Measurements from ENCODE around the gene SLC9C1. TPM values are rescaled to one million over a fixed set of nuclear protein-coding genes. Genes with fewer than 3 reads are reported as not detected.
A peak's percentile ranks its signal among the peaks of the same experiment; 100 is the strongest.

Gene SLC9C1
- total RNA-seq, 1 donor from 2014 or later = 0.85 TPM

GRCh38 chr3:112129925-112130637 lies 163.9 kb downstream of the SLC9C1 start:
- DNase-seq = no peak

GRCh38 chr3:112128843-112129727 lies 164.9 kb downstream of the SLC9C1 start:
- DNase-seq = no peak

- DNase-seq = no peak
Observed at GRCh38 chr3:112127522-112128494, 166.2 kb downstream of the SLC9C1 start.

- no peak for DNase-seq
Observed at GRCh38 chr3:112126511-112126911, 167.5 kb downstream of the SLC9C1 start.

GRCh38 chr3:112124907-112125607 lies 169.0 kb downstream of the SLC9C1 start:
- DNase-seq = no peak

- DNase-seq = no peak
Observed at GRCh38 chr3:112123548-112123947, 170.5 kb downstream of the SLC9C1 start.

- DNase-seq = no peak
Observed at GRCh38 chr3:112122870-112123269, 171.1 kb downstream of the SLC9C1 start.

GRCh38 chr3:112121577-112122547 lies 172.2 kb downstream of the SLC9C1 start:
- no peak for DNase-seq

GRCh38 chr3:112119962-112120836 lies 173.8 kb downstream of the SLC9C1 start:
- no peak for DNase-seq

- DNase-seq = no peak
Observed at GRCh38 chr3:112117841-112118571, 176.0 kb downstream of the SLC9C1 start.

- no peak for DNase-seq
Observed at GRCh38 chr3:112117415-112117814, 176.6 kb downstream of the SLC9C1 start.

- peak; percentile 62 for DNase-seq
Observed at GRCh38 chr3:112116748-112117186, 177.2 kb downstream of the SLC9C1 start.

GRCh38 chr3:112115806-112116383 lies 178.1 kb downstream of the SLC9C1 start:
- no peak for DNase-seq

GRCh38 chr3:112115161-112115739 lies 178.8 kb downstream of the SLC9C1 start:
- no peak for DNase-seq

GRCh38 chr3:112114576-112115160 lies 179.3 kb downstream of the SLC9C1 start:
- no peak for DNase-seq

GRCh38 chr3:112111785-112112402 lies 182.1 kb downstream of the SLC9C1 start:
- DNase-seq = peak; percentile 84

GRCh38 chr3:112109322-112109721 lies 184.7 kb downstream of the SLC9C1 start:
- DNase-seq = no peak

All from dermis blood vessel endothelial cell (primary cell).